NT2/D1 (cell line): ENCODE results near the gene CEMIP.

Source experiments
- DNase-seq: peaks from one replicate; pipeline ENCODE4 v3.0.0-alpha.2; 2011; ENCODE audit warnings: low read depth, low spot score
- H3K27me3 ChIP-seq: 2 replicates; pipeline ENCODE4 v1.6.0; 2011; ENCODE audit warnings: mild to moderate bottlenecking; ENCODE audit not compliant: insufficient read length, insufficient read depth
- H3K36me3 ChIP-seq: 2 replicates; pipeline ENCODE4 v1.6.1; 2011; ENCODE audit warnings: mild to moderate bottlenecking, low read length, mixed read lengths; ENCODE audit not compliant: insufficient read depth, insufficient read length
- H3K4me1 ChIP-seq: 2 replicates; pipeline ENCODE4 v1.5.1; 2011; ENCODE audit not compliant: insufficient read depth, insufficient read length
- H3K4me3 ChIP-seq: 2 replicates; pipeline ENCODE4 v1.5.1; 2011; ENCODE audit warnings: low read depth; ENCODE audit not compliant: insufficient read length
- H3K9ac ChIP-seq: 2 replicates; pipeline ENCODE4 v1.6.0; 2011; ENCODE audit warnings: low read depth; ENCODE audit not compliant: insufficient read length
- H3K9me3 ChIP-seq: 2 replicates; pipeline ENCODE4 v1.5.1; 2011; ENCODE audit warnings: mild to moderate bottlenecking, low read length; ENCODE audit not compliant: insufficient read depth
- SUZ12 ChIP-seq: IDR thresholded peaks from 2 replicates; pipeline ENCODE4 v1.6.1; 2011; ENCODE audit not compliant: insufficient read length, insufficient read depth; ENCODE audit errors: extremely low read depth
- YY1 ChIP-seq: IDR thresholded peaks from 2 replicates; pipeline ENCODE4 v1.6.1; 2011; ENCODE audit not compliant: insufficient read length, insufficient read depth
- ZNF274 ChIP-seq: IDR thresholded peaks from 2 replicates; pipeline ENCODE4 v1.6.1; 2011; ENCODE audit warnings: mild to moderate bottlenecking, low read depth, low read length

CEMIP gene

DNA sequence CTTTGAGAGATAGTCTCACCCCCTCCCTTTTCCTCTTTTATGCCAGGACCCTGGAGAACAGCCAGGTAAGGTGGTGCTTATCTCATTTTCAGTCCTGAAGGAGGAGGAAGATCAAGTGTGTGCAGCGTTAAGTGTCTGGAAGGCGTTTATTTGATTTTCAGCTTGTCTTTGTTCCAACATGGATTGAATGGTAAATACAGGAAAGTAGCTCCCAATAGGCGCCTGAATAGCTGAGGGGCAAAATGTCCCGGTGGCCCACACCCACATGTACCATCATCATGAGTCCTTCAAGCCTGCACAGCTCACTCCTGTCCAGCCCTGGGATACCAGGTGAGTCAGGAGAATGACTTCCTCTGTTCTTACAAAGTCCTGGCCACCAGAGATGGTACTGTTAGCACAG, 73.5 kb downstream of the CEMIP start:
- TF ChIP-seq ZNF274, result no peak
- TF ChIP-seq SUZ12, result no peak
- no peak for TF ChIP-seq YY1
- Histone ChIP-seq H3K9ac (no peak overlapping the region), H3K27me3 (no peaks in the 10 kb centered on the region), H3K36me3 (no peaks in the 10 kb centered on the region), H3K9me3 (no peaks in the 10 kb centered on the region), H3K4me1 (peaks cover 3% of the 10 kb centered on the region), H3K4me3 (no peak overlapping the region)
- DNase-seq, result no peak

DNA sequence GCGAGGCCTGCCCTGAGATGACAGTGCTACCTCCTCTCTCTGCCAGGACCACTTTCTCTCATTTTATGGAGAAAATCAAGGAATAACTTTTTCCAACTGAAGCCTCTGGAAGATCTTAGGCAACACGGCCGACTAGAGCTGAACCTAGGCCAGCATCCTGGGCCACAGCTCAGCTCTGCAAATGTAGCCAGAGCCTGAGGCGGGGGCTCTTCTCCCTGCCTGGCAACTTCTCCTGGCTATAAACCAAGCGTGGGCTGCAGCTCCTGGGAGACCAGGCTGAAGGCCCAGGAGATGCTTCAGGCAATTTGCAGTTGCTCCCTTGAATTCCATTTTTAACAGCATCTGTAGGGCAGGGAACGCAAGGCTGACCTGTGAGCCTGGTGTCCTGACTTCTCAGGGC, 74.9 kb downstream of the CEMIP start:
- Histone ChIP-seq H3K9ac (no peak overlapping the region), H3K27me3 (no peaks in the 10 kb centered on the region), H3K4me1 (peaks cover 3% of the 10 kb centered on the region), H3K36me3 (no peaks in the 10 kb centered on the region), H3K9me3 (no peaks in the 10 kb centered on the region), H3K4me3 (no peak overlapping the region)
- TF ChIP-seq YY1, result no peak
- TF ChIP-seq SUZ12, result no peak
- TF ChIP-seq ZNF274, result no peak
- no peak for DNase-seq

DNA sequence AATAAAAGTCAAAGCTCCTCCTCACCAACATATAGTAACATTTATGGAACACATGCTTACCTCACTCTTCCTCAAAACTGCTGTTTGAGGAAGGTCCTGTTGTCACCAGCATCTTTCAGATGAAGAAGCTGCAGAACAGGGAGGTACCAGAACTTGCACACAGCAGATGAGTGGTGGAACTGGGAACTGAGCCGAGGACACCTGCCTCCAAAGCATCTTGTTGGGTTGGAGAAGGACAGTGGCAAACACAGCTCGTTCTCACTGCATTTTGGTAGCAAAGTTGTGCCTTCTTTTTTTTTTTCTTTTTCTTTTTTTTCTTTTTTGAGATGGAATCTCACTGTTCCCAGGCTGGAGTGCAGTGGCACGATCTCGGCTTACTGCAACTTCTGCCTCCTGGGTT, 76.0 kb downstream of the CEMIP start:
- Histone ChIP-seq H3K27me3 (no peaks in the 10 kb centered on the region), H3K36me3 (no peaks in the 10 kb centered on the region), H3K9ac (no peak overlapping the region), H3K9me3 (no peaks in the 10 kb centered on the region), H3K4me3 (no peak overlapping the region), H3K4me1 (peaks cover 3% of the 10 kb centered on the region)
- no peak for DNase-seq
- no peak for TF ChIP-seq ZNF274
- no peak for TF ChIP-seq YY1
- no peak for TF ChIP-seq SUZ12

DNA sequence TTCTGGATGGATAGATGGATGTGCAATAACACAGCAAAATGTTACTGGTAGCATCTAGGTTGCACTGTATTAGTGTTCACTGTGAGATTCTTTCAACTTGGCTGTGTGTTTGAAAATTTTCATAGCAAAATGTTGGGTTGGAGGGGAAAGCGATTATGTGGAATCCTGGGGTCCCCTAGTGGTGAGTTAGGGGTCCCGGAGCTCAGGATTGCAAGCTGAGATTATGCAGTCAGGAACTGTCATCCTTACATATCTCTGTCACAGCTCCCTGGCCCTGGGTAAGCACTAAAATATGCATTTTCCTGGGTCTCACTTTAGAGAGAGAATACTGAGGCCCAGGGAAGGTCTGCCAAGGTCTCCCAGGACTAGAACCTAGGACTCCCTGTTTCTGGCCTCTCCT, 77.2 kb downstream of the CEMIP start:
- peaks cover 8% of the 10 kb centered on the region for H3K4me1 ChIP-seq
- H3K9ac ChIP-seq, result no peak overlapping the region
- no peaks in the 10 kb centered on the region for H3K27me3 ChIP-seq
- no peak for TF ChIP-seq YY1
- TF ChIP-seq ZNF274, result no peak
- DNase-seq, result no peak
- no peaks in the 10 kb centered on the region for H3K36me3 ChIP-seq
- H3K9me3 ChIP-seq, result no peaks in the 10 kb centered on the region
- H3K4me3 ChIP-seq, result no peak overlapping the region

DNA sequence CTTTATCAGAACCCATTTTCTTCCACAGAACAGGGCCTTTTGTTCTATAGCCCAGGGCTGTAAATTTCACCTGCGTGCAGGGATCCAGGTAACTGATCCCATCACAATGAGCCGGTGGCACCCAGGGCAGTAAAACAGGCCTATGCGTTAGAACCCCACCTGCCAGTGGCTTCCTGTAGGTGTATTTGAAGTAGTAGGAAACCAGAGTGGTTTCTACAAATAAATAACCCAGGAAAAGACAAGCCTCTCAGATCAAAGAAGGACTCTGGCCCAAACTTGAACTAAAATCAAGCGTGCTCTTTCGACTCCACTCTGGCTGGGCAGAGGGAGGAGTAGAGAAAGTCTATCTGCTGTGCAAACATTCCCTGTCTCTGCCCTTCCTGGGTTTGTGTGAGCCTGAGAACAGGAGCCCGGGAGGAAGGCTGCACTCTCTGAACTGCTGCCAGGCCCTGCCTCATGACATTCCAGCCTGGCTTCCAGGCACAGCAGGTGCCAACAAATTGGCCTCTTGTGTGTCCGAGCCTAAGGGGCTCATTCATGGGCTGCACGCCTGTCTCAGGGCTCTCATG, 77.7 kb downstream of the CEMIP start:
- TF ChIP-seq ZNF274 (no peak), SUZ12 (no peak), YY1 (no peak)
- H3K27me3 ChIP-seq, result no peaks in the 10 kb centered on the region
- H3K4me3 ChIP-seq, result no peak overlapping the region
- DNase-seq, result no peak
- H3K9me3 ChIP-seq, result no peaks in the 10 kb centered on the region
- no peaks in the 10 kb centered on the region for H3K36me3 ChIP-seq
- no peak overlapping the region for H3K9ac ChIP-seq
- peaks cover 8% of the 10 kb centered on the region for H3K4me1 ChIP-seq

DNA sequence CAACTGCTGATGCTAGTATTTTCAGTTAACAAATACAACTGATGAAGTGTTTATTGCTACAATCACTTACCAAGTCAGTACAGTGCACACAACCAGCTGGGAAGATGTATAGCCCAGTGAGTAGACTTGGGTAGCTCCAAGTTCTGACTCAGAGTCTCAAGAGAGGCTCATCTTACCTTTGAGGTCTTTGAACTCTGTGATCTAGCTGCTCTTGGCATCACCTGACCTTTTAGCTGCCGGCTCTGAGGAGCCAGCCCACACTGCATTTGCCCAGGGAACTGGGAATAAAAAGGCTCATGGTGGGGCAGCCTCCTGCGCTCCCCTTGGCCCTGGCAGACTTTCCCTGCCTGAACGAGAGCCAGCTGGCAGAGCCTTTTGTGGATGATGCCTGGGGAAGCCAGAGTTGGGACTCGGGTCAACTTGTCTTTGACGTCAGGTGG, 82.6 kb downstream of the CEMIP start:
- Histone ChIP-seq H3K9me3 (no peaks in the 10 kb centered on the region), H3K9ac (no peak overlapping the region), H3K4me1 (peaks cover 5% of the 10 kb centered on the region), H3K4me3 (no peak overlapping the region), H3K36me3 (no peaks in the 10 kb centered on the region), H3K27me3 (no peaks in the 10 kb centered on the region)
- no peak for DNase-seq
- no peak for TF ChIP-seq ZNF274
- no peak for TF ChIP-seq YY1
- TF ChIP-seq SUZ12, result no peak

DNA sequence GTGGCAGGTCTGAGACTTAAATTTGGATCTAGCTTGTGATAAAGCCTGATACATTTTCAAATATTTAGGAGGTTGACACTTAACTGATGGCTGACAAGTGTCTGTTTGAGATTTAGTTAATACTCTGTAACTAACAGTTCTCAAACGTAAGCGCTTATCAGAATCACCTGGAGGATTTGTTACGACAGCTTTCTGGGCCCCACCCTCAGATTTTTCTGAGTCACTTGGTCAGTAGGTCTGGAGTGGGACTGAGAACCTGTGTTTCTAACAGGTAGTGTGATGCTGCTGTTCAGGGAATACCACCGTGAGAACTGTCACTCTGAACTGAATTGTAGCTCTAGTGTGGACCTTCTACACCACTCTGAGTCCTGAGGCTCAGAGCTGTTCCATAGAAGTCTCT, 85.5 kb downstream of the CEMIP start:
- Histone ChIP-seq H3K4me3 (no peak overlapping the region), H3K9me3 (no peaks in the 10 kb centered on the region), H3K4me1 (peaks cover 5% of the 10 kb centered on the region), H3K9ac (no peak overlapping the region), H3K36me3 (no peaks in the 10 kb centered on the region), H3K27me3 (no peaks in the 10 kb centered on the region)
- TF ChIP-seq YY1 (no peak), ZNF274 (no peak), SUZ12 (no peak)
- no peak for DNase-seq

DNA sequence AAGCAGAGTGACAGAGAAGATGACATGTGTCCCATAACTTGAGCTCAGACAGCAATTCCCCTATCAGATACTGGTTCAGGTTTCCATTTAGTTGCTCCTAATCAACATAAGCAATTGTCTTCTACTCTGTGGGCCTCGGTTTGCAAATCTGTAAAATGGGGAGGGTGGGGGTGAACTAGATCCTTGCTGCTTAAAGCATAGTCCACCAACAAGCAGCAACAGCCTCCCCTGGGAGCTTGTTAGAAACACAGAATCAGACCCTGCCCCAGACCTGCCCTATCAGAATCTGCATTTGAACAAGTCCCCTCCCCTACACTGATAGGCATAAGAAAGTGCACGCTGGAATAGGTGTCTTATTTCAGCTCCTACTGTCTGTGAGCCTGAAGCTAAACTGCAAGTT, 87.8 kb downstream of the CEMIP start:
- peak; percentile 74 for DNase-seq
- TF ChIP-seq YY1 (no peak), SUZ12 (no peak), ZNF274 (no peak)
- no peaks in the 10 kb centered on the region for H3K9me3 ChIP-seq
- no peaks in the 10 kb centered on the region for H3K4me1 ChIP-seq
- H3K36me3 ChIP-seq, result no peaks in the 10 kb centered on the region
- no peaks in the 10 kb centered on the region for H3K27me3 ChIP-seq
- H3K9ac ChIP-seq, result no peak overlapping the region
- H3K4me3 ChIP-seq, result no peak overlapping the region
